Measurements from ENCODE around the gene SLC2A14. TPM values are rescaled to one million over a fixed set of nuclear protein-coding genes. Genes with fewer than 3 reads are reported as not detected.

The SLC2A14 gene
- total RNA-seq = not detected

GRCh38 chr12:7872566-7873319 lies at the start of gene SLC2A14:
TSS of gene SLC2A14 (minus strand) at chr12:7872915. CDS start at chr12:7869880, 3,035 bp downstream.

GRCh38 chr12:7788884-7789528 lies 83.7 kb downstream of the SLC2A14 start, which contains the start of gene NANOG:
TSS of gene NANOG (plus strand) at chr12:7789402. CDS start at chr12:7789615, 213 bp downstream.

Small RNA genes within 50 kb of the gene (small RNA-seq; reads per million reads assigned to genes)
- gene RF00019 = 0 reads per million in 2 donors

Other genes starting within 250 kb of the SLC2A14 start
- gene APOBEC1, start 207.0 kb downstream of the SLC2A14 start, total RNA-seq = not detected
- gene GDF3, start 177.1 kb downstream of the SLC2A14 start, total RNA-seq = not detected
- gene DPPA3, start 161.5 kb downstream of the SLC2A14 start, total RNA-seq = not detected
- not detected for gene CLEC4C, start 125.5 kb downstream of the SLC2A14 start, total RNA-seq
- not detected for gene NANOGNB, start 107.7 kb downstream of the SLC2A14 start, total RNA-seq
- 1 to 10 TPM in 1 of 2 donors, not detected in 1; 1.0 TPM for gene NANOG, start 83.5 kb downstream of the SLC2A14 start, total RNA-seq
- 10 to 100 TPM; 40.6 to 70.6 TPM for gene SLC2A3, start 63.3 kb upstream of the SLC2A14 start, total RNA-seq
- gene FOXJ2, start 159.8 kb upstream of the SLC2A14 start, total RNA-seq = 1 to 10 TPM; 6.0 to 7.6 TPM
- gene C3AR1, start 193.4 kb upstream of the SLC2A14 start, total RNA-seq = 1 to 10 TPM in 1 of 2 donors, under 1 TPM in 1; 0.69 to 7.3 TPM
- gene NECAP1, start 209.4 kb upstream of the SLC2A14 start, total RNA-seq = 10 to 100 TPM; 64.6 to 70.9 TPM

Measured in melanocyte of skin (primary cell).